Naive B cell (primary cell): ENCODE results near the gene DMAC2L. TPM values are rescaled to one million over a fixed set of nuclear protein-coding genes. Genes with fewer than 3 reads are reported as not detected.
A peak's percentile ranks its signal among the peaks of the same experiment; 100 is the strongest.

Experiments
- ATAC-seq, 2 donors: fragments of 150-1000 bp; cut with Tn5 transposase; 2 replicates each; pipeline ENCODE4 v1.10.0; 2021; ENCODE audit warnings: low read depth in 2 of 2, mild to moderate bottlenecking in 2 of 2, moderate library complexity in 2 of 2
- DNase-seq: peaks from one replicate; pipeline ENCODE4 v3.0.0; 2022
- H3K27ac Mint-ChIP-seq, 6 donors: one replicate each; pipeline ENCODE4 v1.8.0; 2020 to 2022; ENCODE audit warnings: mild to moderate bottlenecking in 6 of 6, mixed read lengths in 6 of 6, moderate library complexity in 5 of 6, inconsistent platforms in 2 of 6
- H3K27me3 Mint-ChIP-seq, 3 donors: one replicate each; pipeline ENCODE4 v1.8.0; 2021 to 2022; ENCODE audit warnings: mixed read lengths in 3 of 3, mild to moderate bottlenecking in 1 of 3
- H3K36me3 Mint-ChIP-seq, 2 donors: one replicate each; pipeline ENCODE4 v1.8.0; 2020 to 2022; ENCODE audit warnings: mixed read lengths in 2 of 2, inconsistent platforms in 1 of 2, mild to moderate bottlenecking in 1 of 2
- H3K4me1 Mint-ChIP-seq, 3 donors: one replicate each; pipeline ENCODE4 v1.8.0; 2020 to 2022; ENCODE audit warnings: mixed read lengths in 3 of 3, inconsistent platforms in 1 of 3, mild to moderate bottlenecking in 1 of 3, moderate library complexity in 1 of 3
- H3K4me3 Mint-ChIP-seq, 8 donors: one replicate each; pipeline ENCODE4 v1.8.0; 2020 to 2022; ENCODE audit warnings: mild to moderate bottlenecking in 8 of 8, mixed read lengths in 8 of 8, moderate library complexity in 8 of 8, inconsistent platforms in 2 of 8
- H3K9me3 Mint-ChIP-seq, 7 donors: one replicate each; pipeline ENCODE4 v1.8.0; 2020 to 2022; ENCODE audit warnings: mixed read lengths in 7 of 7, mild to moderate bottlenecking in 5 of 7, inconsistent platforms in 2 of 7, moderate library complexity in 1 of 7
- polyA plus RNA-seq, 6 donors: library from polyadenylated mRNA; unstranded; fragments of 300-500 nt; fragmentation: Illumina TruSeq; gene quantifications; one replicate each; pipeline ENCODE4 v1.2.3, GENCODE V29; 2021; ENCODE audit warnings: low read depth in 6 of 6

The DMAC2L gene
- polyA plus RNA-seq, 6 donors from 2014 or later: 19.4 to 32.4 (median 28.3) TPM

DNA sequence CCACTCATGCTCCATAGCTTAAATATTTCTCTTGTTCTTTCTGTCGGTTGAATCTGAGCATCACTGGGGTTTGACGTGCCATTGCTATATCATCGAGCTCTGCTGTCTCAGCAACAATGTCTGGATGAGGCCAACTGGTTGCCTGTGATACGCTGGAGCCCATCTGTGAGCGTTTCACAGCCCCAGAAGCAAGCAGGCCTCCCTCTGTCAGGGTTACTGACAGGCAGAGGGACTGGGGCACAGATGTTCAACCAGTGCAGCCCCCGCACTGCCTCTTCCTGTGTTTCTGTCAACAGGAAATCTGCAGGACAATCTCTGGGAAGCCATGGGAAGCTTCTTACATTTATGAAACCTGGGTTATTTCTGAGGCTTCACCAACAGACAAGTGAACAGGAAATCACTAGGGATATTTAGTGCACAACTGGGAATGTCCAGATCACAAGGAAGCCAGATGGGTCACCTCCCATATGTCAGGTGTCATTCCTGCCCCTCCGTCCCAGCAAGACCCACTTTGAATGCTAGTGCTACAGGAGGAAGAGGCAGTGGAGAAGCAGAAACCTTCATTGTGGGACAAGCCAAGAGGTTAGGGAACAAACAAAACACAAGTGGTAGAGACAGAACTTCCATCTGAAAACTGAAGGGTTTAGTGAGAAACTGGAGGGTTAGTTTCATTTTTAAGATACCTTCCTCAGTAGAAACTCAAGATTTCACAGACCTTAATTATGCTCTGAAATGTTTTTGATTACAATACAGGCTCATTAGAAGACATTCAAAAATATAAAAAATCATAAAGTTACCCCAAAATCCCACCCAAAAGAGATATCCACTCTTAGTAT, 24.1 kb downstream of the DMAC2L start:
- peak in 1 of 2 donors; percentile 50 for ATAC-seq
- Mint-ChIP-seq H3K27ac (peak overlapping the region in 5 of 6 donors; percentile 51 to 92 (median 80)), H3K36me3 (peaks cover 0 to 16% of the 10 kb centered on the region in 2 donors)

DNA sequence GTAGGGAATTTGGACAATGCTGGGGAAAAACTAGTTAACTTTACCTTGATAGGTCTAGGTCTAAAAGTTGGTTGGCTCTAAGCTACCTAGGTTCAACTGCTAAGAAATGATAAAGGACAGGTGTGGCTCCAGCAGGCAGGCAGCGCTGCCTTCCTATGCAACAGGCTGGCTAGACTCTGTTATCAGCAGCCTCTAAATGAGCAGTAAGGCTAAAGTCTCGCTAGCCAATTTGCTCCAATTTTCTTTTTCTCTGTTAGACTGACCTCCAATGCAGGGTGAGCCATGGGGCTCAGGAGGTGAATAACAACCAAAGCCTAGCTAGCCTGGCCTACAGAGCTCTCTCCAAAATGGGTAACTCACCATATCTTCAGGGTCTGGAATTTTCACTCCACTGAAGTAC, 26.5 kb downstream of the DMAC2L start:
- H3K4me1 Mint-ChIP-seq: peaks cover 18 to 22% (median 18%) of the 10 kb centered on the region in 3 donors
- H3K27ac Mint-ChIP-seq: no peak overlapping the region
- DNase-seq (no peak), ATAC-seq (no peak)
- no peaks in the 10 kb centered on the region for H3K9me3 Mint-ChIP-seq
- peaks cover 0 to 7% of the 10 kb centered on the region in 2 donors for H3K36me3 Mint-ChIP-seq
- H3K4me3 Mint-ChIP-seq: peak overlapping the region in 1 of 8 donors; percentile 6
- no peaks in the 10 kb centered on the region for H3K27me3 Mint-ChIP-seq

More for the DNA sequence above, 24.1 kb downstream of the DMAC2L start:
- Mint-ChIP-seq H3K4me3 (peak overlapping the region in 7 of 8 donors; percentile 20 to 88 (median 56)), H3K27me3 (no peaks in the 10 kb centered on the region), H3K9me3 (no peaks in the 10 kb centered on the region), H3K4me1 (peaks cover 13 to 15% (median 13%) of the 10 kb centered on the region in 3 donors)
- no peak for DNase-seq

DNA sequence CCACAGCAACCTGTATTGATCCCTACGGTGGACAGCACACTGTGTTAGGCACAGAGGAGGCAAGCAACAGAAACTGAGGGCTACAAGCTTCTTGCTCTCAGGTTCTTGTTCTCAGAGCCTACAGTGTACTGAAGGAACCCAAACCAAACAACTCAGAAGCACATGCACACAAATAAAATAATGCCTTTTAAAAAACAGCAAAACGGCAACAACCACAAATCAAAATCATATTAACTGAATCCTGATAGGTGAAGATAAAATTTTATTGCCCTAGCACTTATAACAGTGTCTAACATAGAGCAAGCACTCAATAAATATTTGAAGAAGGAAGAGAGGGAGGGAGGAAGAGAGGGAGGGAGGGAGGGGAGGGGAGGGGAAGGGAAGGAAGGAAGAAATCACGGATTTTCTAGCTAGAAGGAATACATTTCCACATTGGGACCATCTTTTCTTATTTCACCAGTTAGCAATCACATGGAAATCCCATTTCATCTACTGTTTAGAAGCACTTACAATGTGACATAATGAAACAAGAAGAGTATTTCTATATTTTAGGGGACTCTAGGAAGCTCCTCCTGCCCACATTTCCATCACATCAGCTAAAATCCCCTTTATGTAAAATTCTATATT, 27.2 kb downstream of the DMAC2L start:
- H3K9me3 Mint-ChIP-seq: no peaks in the 10 kb centered on the region
- DNase-seq (no peak), ATAC-seq (no peak)
- peak overlapping the region in 1 of 6 donors; percentile 51 for H3K27ac Mint-ChIP-seq
- no peak overlapping the region for H3K4me3 Mint-ChIP-seq
- H3K4me1 Mint-ChIP-seq: peaks cover 18 to 22% (median 18%) of the 10 kb centered on the region in 3 donors
- H3K36me3 Mint-ChIP-seq: peaks cover 0 to 7% of the 10 kb centered on the region in 2 donors
- no peaks in the 10 kb centered on the region for H3K27me3 Mint-ChIP-seq

DNA sequence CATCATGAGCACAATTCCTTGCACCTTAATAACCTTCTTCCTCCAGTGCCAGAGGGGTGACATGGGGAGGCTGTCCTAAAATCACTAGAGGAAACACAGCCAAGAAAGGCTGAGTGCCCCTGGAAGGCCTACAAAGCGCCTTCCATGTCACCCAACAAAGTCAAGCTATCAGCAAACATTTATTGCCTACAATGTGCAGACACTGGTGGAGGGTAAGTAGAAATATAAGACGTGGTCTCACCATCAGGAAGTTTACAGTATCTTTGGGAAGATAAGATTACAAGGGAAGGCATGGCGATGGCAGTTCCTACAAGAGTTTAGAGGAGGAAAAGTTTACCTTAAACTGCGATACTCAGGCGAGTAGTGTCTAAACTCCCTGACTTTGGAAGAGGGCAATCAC, 27.9 kb downstream of the DMAC2L start:
- H3K36me3 Mint-ChIP-seq: peaks cover 0 to 7% of the 10 kb centered on the region in 2 donors
- peaks cover 18 to 22% (median 18%) of the 10 kb centered on the region in 3 donors for H3K4me1 Mint-ChIP-seq
- H3K9me3 Mint-ChIP-seq: no peaks in the 10 kb centered on the region
- peak overlapping the region in 2 of 6 donors; percentile 13 to 15 for H3K27ac Mint-ChIP-seq
- no peak for ATAC-seq
- no peak for DNase-seq
- H3K27me3 Mint-ChIP-seq: no peaks in the 10 kb centered on the region
- H3K4me3 Mint-ChIP-seq: no peak overlapping the region

DNA sequence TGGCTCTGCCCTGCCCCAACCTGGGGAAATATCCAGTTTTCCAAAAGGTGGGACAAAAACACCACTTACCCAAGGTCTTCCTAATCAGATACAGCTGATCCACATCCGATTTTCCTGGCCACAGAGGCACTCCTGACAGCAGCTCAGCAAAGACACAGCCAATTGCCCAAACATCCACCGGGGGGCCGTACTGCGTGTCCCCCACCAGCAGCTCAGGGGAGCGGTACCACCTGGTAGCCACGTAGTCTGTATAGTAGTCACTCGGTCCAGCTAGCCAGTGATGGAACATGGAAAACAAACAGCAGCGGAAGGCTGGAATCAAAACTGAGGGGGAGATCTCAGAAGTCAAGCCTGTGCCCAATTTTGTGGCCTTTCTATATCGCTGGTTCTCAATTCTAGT, 28.8 kb downstream of the DMAC2L start:
- Mint-ChIP-seq H3K9me3 (no peaks in the 10 kb centered on the region), H3K27ac (no peak overlapping the region), H3K4me3 (no peak overlapping the region), H3K27me3 (no peaks in the 10 kb centered on the region), H3K4me1 (peaks cover 10 to 14% (median 12%) of the 10 kb centered on the region in 3 donors), H3K36me3 (peaks cover 0 to 7% of the 10 kb centered on the region in 2 donors)
- ATAC-seq: no peak
- DNase-seq: no peak

DNA sequence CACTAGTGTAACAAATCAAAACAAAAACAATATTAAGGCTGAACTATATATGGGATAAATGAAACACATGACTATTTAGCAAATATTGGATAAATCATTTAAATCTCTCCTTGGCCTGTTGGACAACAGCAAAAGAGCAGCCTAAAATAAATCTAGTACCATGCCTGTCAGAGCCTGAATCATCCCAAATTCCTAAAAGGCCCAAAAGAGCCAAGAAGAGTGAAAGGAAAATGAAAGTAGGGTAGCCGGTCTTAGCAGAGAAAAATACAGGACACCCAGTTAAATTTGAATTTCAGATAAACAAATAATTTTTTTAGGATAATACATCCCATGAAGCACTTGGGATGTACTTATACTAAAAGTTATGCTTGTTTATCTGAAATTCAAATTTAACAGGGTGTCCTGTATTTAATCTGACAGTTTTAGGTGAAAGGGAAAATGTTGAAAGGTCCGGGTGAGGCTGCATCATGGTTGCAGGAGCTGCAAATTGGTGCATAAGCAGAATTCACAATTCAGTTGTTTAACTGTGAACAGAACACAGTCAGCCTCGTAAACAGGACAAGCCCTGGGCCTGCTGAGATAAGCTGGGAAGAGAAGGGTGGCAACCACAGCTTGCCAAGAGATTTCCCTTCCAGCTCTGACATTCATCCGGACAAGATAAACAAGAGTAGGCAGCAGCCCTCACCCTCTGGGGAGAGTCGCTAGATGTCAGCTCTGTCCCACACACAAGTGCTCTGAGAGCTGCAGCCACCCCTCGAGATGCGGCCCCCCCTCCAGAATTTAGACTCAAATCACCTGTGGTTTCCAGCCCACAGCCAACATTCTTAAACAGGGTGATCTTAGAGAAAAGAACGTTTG, 30.3 kb downstream of the DMAC2L start:
- peaks cover 0 to 7% of the 10 kb centered on the region in 2 donors for H3K36me3 Mint-ChIP-seq
- H3K27me3 Mint-ChIP-seq: no peaks in the 10 kb centered on the region
- peaks cover 4 to 6% (median 6%) of the 10 kb centered on the region in 3 donors for H3K4me1 Mint-ChIP-seq
- H3K4me3 Mint-ChIP-seq: no peak overlapping the region
- H3K9me3 Mint-ChIP-seq: no peaks in the 10 kb centered on the region
- peak; percentile 44 for DNase-seq
- ATAC-seq: peak; percentile 98
- H3K27ac Mint-ChIP-seq: peak overlapping the region in 2 of 6 donors; percentile 3 to 56

DNA sequence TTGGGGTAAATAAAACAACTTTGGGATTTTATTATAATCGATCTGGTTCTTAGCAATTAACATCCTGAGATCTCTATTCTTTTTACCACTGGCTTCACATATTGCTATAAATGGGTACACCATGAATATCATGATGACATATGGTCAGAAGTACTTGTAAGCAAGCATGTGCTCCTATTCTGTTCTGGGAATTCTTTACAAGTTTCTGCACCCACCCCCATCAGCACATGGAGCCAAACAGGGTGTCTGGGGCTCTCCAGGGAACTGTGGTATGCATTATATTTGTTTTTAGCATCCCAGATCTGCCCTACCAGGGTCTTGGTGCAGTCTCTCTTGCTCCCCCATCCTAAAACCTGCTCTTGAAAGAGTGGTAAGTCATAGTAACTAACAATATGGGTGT, 31.3 kb downstream of the DMAC2L start:
- Mint-ChIP-seq H3K4me1 (peaks cover 4 to 6% (median 6%) of the 10 kb centered on the region in 3 donors), H3K36me3 (peaks cover 0 to 7% of the 10 kb centered on the region in 2 donors), H3K27ac (no peak overlapping the region), H3K27me3 (no peaks in the 10 kb centered on the region), H3K4me3 (no peak overlapping the region), H3K9me3 (no peaks in the 10 kb centered on the region)
- DNase-seq: no peak
- ATAC-seq: no peak

DNA sequence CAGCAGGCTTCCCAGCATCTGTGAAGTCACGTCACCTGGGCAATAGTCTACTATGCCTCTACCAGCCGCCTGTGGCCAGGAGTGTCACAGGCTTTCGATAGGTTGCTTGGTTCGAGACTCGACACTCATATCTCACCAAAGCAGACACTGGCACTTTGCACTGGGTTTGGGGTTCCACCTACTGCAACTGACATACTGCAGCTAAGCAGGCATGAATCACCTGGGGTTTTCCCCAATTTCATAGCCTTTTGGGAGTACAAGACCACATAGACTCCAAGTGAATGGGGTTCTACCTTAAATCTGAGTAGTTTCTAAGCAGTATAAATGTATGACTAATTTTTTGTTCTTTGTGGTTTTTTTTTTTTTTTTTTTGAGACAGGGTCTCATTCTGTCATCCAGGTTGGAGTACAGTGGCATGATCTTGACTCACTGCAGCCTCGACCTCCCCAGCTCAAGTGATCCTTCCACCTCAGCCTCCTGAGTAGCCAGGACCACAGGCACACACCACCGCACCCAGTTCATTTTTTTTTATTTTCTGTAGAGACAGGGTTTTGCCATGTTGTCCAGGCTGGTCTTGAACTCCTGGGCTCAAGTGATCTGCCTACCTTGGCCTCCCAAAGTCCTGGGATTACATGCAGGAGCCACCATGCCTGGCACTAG, 32.1 kb downstream of the DMAC2L start:
- Mint-ChIP-seq H3K36me3 (peaks cover 0 to 7% of the 10 kb centered on the region in 2 donors), H3K27me3 (no peaks in the 10 kb centered on the region), H3K4me3 (no peak overlapping the region), H3K27ac (no peak overlapping the region), H3K4me1 (peaks cover 6% of the 10 kb centered on the region in 3 donors), H3K9me3 (no peaks in the 10 kb centered on the region)
- no peak for DNase-seq
- no peak for ATAC-seq

DNA sequence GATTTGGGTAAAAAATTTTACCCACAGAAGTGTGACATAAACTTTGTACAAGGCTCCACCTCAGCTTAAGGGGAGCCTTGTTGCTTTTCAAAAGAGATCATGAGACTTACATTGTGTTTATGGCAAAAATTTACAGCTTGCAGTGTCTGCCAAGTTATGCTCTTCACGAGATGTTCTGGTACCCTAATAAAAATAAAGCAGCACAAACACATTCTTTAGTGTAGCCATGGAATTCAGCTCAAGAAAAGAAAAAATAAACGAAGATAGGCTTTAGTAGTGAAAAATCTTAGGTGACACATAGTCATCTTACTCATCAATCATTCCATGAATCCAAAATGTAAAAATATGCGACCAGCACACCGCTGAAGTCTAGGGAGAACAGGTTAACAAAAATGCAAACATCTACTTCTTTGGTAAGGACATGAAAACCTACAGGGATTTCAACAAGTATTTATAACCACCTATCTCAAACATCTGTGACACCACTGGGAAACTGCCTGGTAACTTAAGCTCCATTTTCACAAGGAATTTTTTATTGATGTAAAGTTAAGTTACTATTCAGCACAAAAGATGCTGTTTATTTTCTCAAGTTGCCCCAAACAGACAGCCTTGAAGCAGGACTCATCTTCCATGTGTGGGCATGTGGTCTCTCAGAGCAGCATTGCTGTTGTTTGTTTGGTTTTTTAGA, 32.9 kb downstream of the DMAC2L start:
- Mint-ChIP-seq H3K4me1 (peaks cover 6 to 10% (median 6%) of the 10 kb centered on the region in 3 donors), H3K27ac (peak overlapping the region in 2 of 6 donors; percentile 5 to 68), H3K27me3 (no peaks in the 10 kb centered on the region), H3K4me3 (no peak overlapping the region), H3K36me3 (peaks cover 0 to 4% of the 10 kb centered on the region in 2 donors), H3K9me3 (no peaks in the 10 kb centered on the region)
- ATAC-seq (no peak), DNase-seq (no peak)

DNA sequence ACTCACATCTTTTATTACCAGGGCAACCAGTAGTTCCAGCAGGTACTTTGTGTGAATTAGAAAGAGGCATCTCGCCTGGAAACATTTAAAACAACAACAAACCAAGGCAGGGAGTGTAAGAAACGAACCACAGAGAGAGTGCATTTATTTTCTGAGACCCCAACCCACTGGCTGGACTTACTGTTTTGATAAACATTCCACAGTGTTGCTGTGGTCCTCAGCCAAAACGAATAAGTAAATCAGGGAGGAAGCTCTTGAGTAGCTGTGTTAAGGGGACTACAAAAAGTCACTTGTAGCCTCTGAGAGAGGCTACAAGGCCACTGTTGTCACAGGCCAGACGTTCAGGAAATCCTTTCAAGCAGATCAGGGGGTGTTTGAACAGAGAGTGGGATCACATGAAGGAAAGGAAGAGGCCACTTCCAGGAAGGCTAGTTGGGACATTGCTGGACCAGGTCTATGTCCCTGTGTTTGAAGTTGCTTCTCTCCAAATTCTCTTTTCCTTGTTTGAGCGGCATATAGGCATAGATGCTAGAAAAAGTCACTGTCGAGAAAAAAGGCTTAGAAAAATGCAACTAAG, 33.8 kb downstream of the DMAC2L start:
- DNase-seq: no peak
- Mint-ChIP-seq H3K9me3 (no peaks in the 10 kb centered on the region), H3K27ac (peak overlapping the region in 2 of 6 donors; percentile 4 to 20), H3K36me3 (no peaks in the 10 kb centered on the region), H3K27me3 (no peaks in the 10 kb centered on the region), H3K4me3 (no peak overlapping the region), H3K4me1 (peaks cover 6 to 11% (median 6%) of the 10 kb centered on the region in 3 donors)
- no peak for ATAC-seq

DNA sequence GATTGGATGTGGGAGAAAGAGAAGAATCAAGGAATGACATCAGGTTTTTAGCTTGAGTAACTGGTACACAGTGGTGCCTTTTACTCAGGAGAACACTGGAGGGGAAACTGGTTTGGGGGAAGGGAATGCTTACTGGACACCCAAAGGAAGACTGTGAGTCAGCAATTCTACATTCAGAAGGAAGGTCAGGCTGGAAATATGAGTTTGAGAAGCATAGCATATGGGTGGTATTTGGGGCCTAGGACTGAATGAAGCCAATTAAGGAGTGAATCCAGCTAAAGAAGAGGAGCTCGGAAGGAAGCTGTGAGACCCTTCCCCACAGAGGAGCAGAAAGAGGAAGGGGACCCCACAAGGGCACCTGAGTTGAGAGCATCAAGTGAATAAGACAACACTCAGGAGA, 35.4 kb downstream of the DMAC2L start:
- peak overlapping the region in 3 of 6 donors; percentile 25 to 71 (median 54) for H3K27ac Mint-ChIP-seq

DNA sequence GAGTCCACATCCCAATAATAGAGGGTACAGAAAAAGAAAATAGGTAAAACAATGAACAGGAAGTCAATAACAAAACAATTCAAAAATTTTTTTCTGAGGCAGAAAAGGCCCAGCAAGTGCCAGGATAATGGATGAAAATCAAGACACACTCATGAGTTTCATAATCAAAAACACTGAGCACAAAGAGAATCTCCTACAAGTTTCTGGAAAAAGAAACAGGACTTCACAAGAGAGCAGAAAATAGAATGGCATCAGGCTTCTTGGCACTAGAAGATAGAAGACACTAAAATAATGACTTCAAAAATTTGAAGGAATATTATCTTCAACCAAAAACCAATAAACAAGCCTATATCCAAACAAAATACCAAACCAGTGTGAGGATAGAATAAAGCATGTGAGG, 36.8 kb downstream of the DMAC2L start:
- Mint-ChIP-seq H3K4me3 (no peak overlapping the region), H3K27ac (peak overlapping the region in 2 of 6 donors; percentile 26 to 51), H3K9me3 (no peaks in the 10 kb centered on the region), H3K27me3 (no peaks in the 10 kb centered on the region), H3K36me3 (no peaks in the 10 kb centered on the region), H3K4me1 (peaks cover 4 to 13% (median 7%) of the 10 kb centered on the region in 3 donors)
- no peak for ATAC-seq
- DNase-seq: no peak

More for the DNA sequence above, 35.4 kb downstream of the DMAC2L start:
- Mint-ChIP-seq H3K27me3 (no peaks in the 10 kb centered on the region), H3K4me1 (peaks cover 9 to 16% (median 11%) of the 10 kb centered on the region in 3 donors), H3K9me3 (no peaks in the 10 kb centered on the region), H3K36me3 (no peaks in the 10 kb centered on the region), H3K4me3 (no peak overlapping the region)
- ATAC-seq (no peak), DNase-seq (no peak)
